Neuronal stem cell (in vitro differentiated cells): ENCODE measurements around the gene APP.

Experiments used
- DNase-seq: peaks from one replicate; pipeline ENCODE4 v3.0.0-alpha.2; 2013; ENCODE audit warnings: low spot score
- H2AFZ ChIP-seq: one replicate; pipeline ENCODE4 v1.6.1; 2013; ENCODE audit warnings: mild to moderate bottlenecking, low read length, inconsistent platforms
- H2AK5ac ChIP-seq: 2 replicates; pipeline ENCODE4 v1.6.1; 2013; ENCODE audit warnings: low read depth, mild to moderate bottlenecking, inconsistent platforms, low read length, moderate library complexity, mixed read lengths
- H2BK120ac ChIP-seq: 2 replicates; pipeline ENCODE4 v1.6.1; 2013; ENCODE audit warnings: low read depth, mild to moderate bottlenecking, inconsistent platforms, low read length, moderate library complexity, mixed read lengths
- H2BK12ac ChIP-seq: one replicate; pipeline ENCODE4 v1.6.1; 2013; ENCODE audit warnings: low read length, inconsistent platforms
- H2BK15ac ChIP-seq: 2 replicates; pipeline ENCODE4 v1.6.1; 2013; ENCODE audit warnings: mild to moderate bottlenecking, low read length, inconsistent platforms, mixed read lengths
- H2BK5ac ChIP-seq: one replicate; pipeline ENCODE4 v1.6.1; 2013; ENCODE audit warnings: inconsistent platforms, mild to moderate bottlenecking, low read length, moderate library complexity
- H3K14ac ChIP-seq: one replicate; pipeline ENCODE4 v1.6.1; 2013; ENCODE audit warnings: low read length, inconsistent platforms
- H3K18ac ChIP-seq: 2 replicates; pipeline ENCODE4 v1.6.1; 2013; ENCODE audit warnings: low read length, inconsistent platforms
- H3K23ac ChIP-seq: 2 replicates; pipeline ENCODE4 v1.6.1; 2013; ENCODE audit warnings: low read depth, mild to moderate bottlenecking, mixed read lengths, low read length, inconsistent platforms; ENCODE audit not compliant: poor library complexity
- H3K27ac ChIP-seq: replicated peaks from 3 replicates; pipeline ENCODE4 v1.5.1; 2013; ENCODE audit warnings: low read length, inconsistent platforms
- H3K27me3 ChIP-seq, 3 experiments: 2 replicates each; pipeline ENCODE4 v1.6.1; 2013; ENCODE audit warnings: low read length in 3 of 3, mild to moderate bottlenecking in 2 of 3, inconsistent platforms in 1 of 3, low read depth in 1 of 3, mixed read lengths in 1 of 3, moderate library complexity in 1 of 3; ENCODE audit not compliant: control insufficient read depth in 3 of 3, insufficient read depth in 3 of 3
- H3K36me3 ChIP-seq, 2 donors: replicated peaks in 1 of 2; 2 replicates each; pipeline ENCODE4 v1.6.1; 2013; ENCODE audit warnings: low read length in 2 of 2; ENCODE audit not compliant: control insufficient read depth in 2 of 2, insufficient read depth in 2 of 2
- H3K4ac ChIP-seq: 2 replicates; pipeline ENCODE4 v1.6.1; 2013; ENCODE audit warnings: inconsistent platforms, mild to moderate bottlenecking, low read length, moderate library complexity
- H3K4me1 ChIP-seq, 2 donors: 1 replicate in 1 of 2; 2 replicates in 1 of 2; pipeline ENCODE4 v1.6.1; 2013; ENCODE audit warnings: low read length in 2 of 2, low read depth in 1 of 2; ENCODE audit not compliant: control insufficient read depth in 2 of 2, insufficient read depth in 1 of 2
- H3K4me2 ChIP-seq: one replicate; pipeline ENCODE4 v1.6.1; 2013; ENCODE audit warnings: mild to moderate bottlenecking, low read length, inconsistent platforms; ENCODE audit not compliant: insufficient read depth, poor library complexity, severe bottlenecking
- H3K4me3 ChIP-seq, 2 donors: 2 replicates each; pipeline ENCODE4 v1.5.1; 2013; ENCODE audit warnings: low read length in 2 of 2, mild to moderate bottlenecking in 2 of 2, inconsistent platforms in 1 of 2, moderate library complexity in 1 of 2
- H3K79me1 ChIP-seq: one replicate; pipeline ENCODE4 v1.6.1; 2013; ENCODE audit warnings: low read depth, mild to moderate bottlenecking, inconsistent platforms, low read length, moderate library complexity
- H3K9ac ChIP-seq: one replicate; pipeline ENCODE4 v1.6.1; 2013; ENCODE audit warnings: mild to moderate bottlenecking, low read depth, low read length, inconsistent platforms; ENCODE audit not compliant: poor library complexity
- H3K9me3 ChIP-seq, 2 donors: replicated peaks in 1 of 2; 2 replicates each; pipeline versions ENCODE3 to v1.6.1; 2013; ENCODE audit warnings: low read length in 2 of 2, mild to moderate bottlenecking in 2 of 2, inconsistent platforms in 1 of 2, low read depth in 1 of 2, mixed read lengths in 1 of 2, moderate library complexity in 1 of 2; ENCODE audit not compliant: control insufficient read depth in 2 of 2, insufficient read depth in 1 of 2
- H4K8ac ChIP-seq: one replicate; pipeline ENCODE4 v1.6.1; 2013; ENCODE audit warnings: low read depth, mild to moderate bottlenecking, inconsistent platforms, low read length, moderate library complexity
- H4K91ac ChIP-seq: one replicate; pipeline ENCODE4 v1.6.1; 2013; ENCODE audit warnings: low read length, low read depth, mild to moderate bottlenecking, inconsistent platforms; ENCODE audit not compliant: poor library complexity
- WGBS, 2 donors: extraction: QIAGEN DNeasy Blood & Tissue Kit; methylation state at CpG; one replicate each; pipeline ENCODE4 v1.1.7; 2013; ENCODE audit warnings: missing lambda C conversion rate in 2 of 2, mixed read lengths in 1 of 2; ENCODE audit not compliant: insufficient read length in 2 of 2, insufficient replicate concordance in 1 of 2; ENCODE audit errors: extremely low coverage in 2 of 2; 5-methylcytosine and 5-hydroxymethylcytosine counted together

Gene APP

GRCh38 chr21:26169611-26170470 lies 729 bp downstream of the APP start:
- Histone ChIP-seq H3K23ac (peak overlapping the region; percentile 98), H2BK12ac (no peak overlapping the region), H3K36me3 (no peaks in the 10 kb centered on the region), H2BK5ac (peak overlapping the region; percentile 97), H3K79me1 (peaks cover 3% of the 10 kb centered on the region), H3K18ac (peak overlapping the region; percentile 99), H4K8ac (no peak overlapping the region), H3K9me3 (no peaks in the 10 kb centered on the region), H3K14ac (peak overlapping the region; percentile 99), H2AK5ac (peak overlapping the region; percentile 88), H3K4me3 (peak overlapping the region; percentile 67 to 95), H3K4me2 (peak overlapping the region; percentile 95), H2BK120ac (peak overlapping the region; percentile 63), H3K4me1 (peaks cover 12 to 26% of the 10 kb centered on the region in 2 donors), H2BK15ac (peak overlapping the region; percentile 68), H3K9ac (peak overlapping the region; percentile 99), H2AFZ (peak overlapping the region; percentile 99), H3K27me3 (peaks cover 0 to 2% (median 0%) of the 10 kb centered on the region in 3 experiments), H3K27ac (peak overlapping the region; percentile 92), H3K4ac (no peak overlapping the region), H4K91ac (peak overlapping the region; percentile 34)
- no CpG with 5 or more reads among the region's 80 CpGs for WGBS, 2 donors
- peak; percentile 58 for DNase-seq

GRCh38 chr21:26169061-26169610 lies 1.4 kb downstream of the APP start:
- Histone ChIP-seq H3K4me2 (peak overlapping the region; percentile 95), H3K4me1 (peaks cover 12 to 26% of the 10 kb centered on the region in 2 donors), H3K9ac (peak overlapping the region; percentile 89), H2BK120ac (peak overlapping the region; percentile 63), H3K18ac (peak overlapping the region; percentile 99), H3K79me1 (peaks cover 3% of the 10 kb centered on the region), H3K23ac (no peak overlapping the region), H2BK15ac (peak overlapping the region; percentile 68), H2BK5ac (peak overlapping the region; percentile 97), H4K8ac (no peak overlapping the region), H3K27me3 (peaks cover 0 to 2% (median 0%) of the 10 kb centered on the region in 3 experiments), H3K36me3 (no peaks in the 10 kb centered on the region), H3K4me3 (peak overlapping the region; percentile 67 to 95), H2BK12ac (no peak overlapping the region), H4K91ac (peak overlapping the region; percentile 34), H3K4ac (no peak overlapping the region), H2AFZ (peak overlapping the region; percentile 99), H3K9me3 (no peaks in the 10 kb centered on the region), H2AK5ac (peak overlapping the region; percentile 1), H3K14ac (peak overlapping the region; percentile 90), H3K27ac (peak overlapping the region; percentile 92)
- DNase-seq, result peak; percentile 37
- WGBS, 2 donors, result no CpG with 5 or more reads among the region's 18 CpGs

DNA sequence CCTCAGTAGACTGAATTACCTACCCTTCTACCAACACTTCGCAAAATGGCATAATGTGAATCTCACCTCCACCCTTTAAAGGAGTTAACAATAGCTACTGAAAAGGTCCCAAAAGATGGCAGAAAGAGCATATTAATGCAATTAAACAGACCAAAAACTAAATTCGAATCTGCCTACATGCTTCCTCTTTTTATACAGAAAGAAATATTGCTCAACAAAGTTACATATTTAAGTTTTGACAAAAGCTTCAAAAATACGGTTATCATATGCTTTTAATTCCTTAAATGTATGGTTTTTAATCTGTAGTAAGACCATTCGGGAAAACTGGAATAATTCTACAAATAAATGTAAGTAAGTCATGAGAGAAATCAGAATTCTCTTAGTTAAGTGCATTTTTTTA lies 2.2 kb downstream of the APP start:
- H2AK5ac ChIP-seq, result no peak overlapping the region
- no peak overlapping the region for H2BK5ac ChIP-seq
- H2BK12ac ChIP-seq, result no peak overlapping the region
- H3K36me3 ChIP-seq, result no peaks in the 10 kb centered on the region
- no peak overlapping the region for H2AFZ ChIP-seq
- no peak overlapping the region for H3K23ac ChIP-seq
- H3K4me1 ChIP-seq, result peaks cover 12 to 26% of the 10 kb centered on the region in 2 donors
- no peak overlapping the region for H2BK120ac ChIP-seq
- no peak overlapping the region for H2BK15ac ChIP-seq
- no peak overlapping the region for H3K9ac ChIP-seq
- peaks cover 3% of the 10 kb centered on the region for H3K79me1 ChIP-seq
- H3K4me2 ChIP-seq, result no peak overlapping the region
- no peak overlapping the region for H3K27ac ChIP-seq
- WGBS, 2 donors, result no CpG with 5 or more reads among the region's 4 CpGs
- H3K9me3 ChIP-seq, result no peaks in the 10 kb centered on the region
- no peak overlapping the region for H4K91ac ChIP-seq
- no peak overlapping the region for H3K18ac ChIP-seq
- H4K8ac ChIP-seq, result no peak overlapping the region
- no peak overlapping the region for H3K4ac ChIP-seq
- H3K14ac ChIP-seq, result no peak overlapping the region
- peak overlapping the region in 1 of 2 donors; percentile 67 for H3K4me3 ChIP-seq
- peaks cover 0 to 2% (median 0%) of the 10 kb centered on the region in 3 experiments for H3K27me3 ChIP-seq
- no peak for DNase-seq

GRCh38 chr21:26167593-26167992 lies 3.0 kb downstream of the APP start:
- no peak overlapping the region for H3K23ac ChIP-seq
- H4K91ac ChIP-seq, result no peak overlapping the region
- WGBS, 2 donors, result no CpG with 5 or more reads among the region's 9 CpGs
- H3K4me3 ChIP-seq, result no peak overlapping the region
- no peak overlapping the region for H2BK5ac ChIP-seq
- no peak overlapping the region for H2BK15ac ChIP-seq
- no peak overlapping the region for H2BK120ac ChIP-seq
- no peak overlapping the region for H2BK12ac ChIP-seq
- H3K27me3 ChIP-seq, result peaks cover 0 to 2% (median 0%) of the 10 kb centered on the region in 3 experiments
- H3K9ac ChIP-seq, result no peak overlapping the region
- peak overlapping the region; percentile 32 for H3K4me2 ChIP-seq
- peaks cover 3% of the 10 kb centered on the region for H3K79me1 ChIP-seq
- no peak overlapping the region for H3K4ac ChIP-seq
- no peaks in the 10 kb centered on the region for H3K36me3 ChIP-seq
- no peak overlapping the region for H3K14ac ChIP-seq
- no peak overlapping the region for H4K8ac ChIP-seq
- H3K9me3 ChIP-seq, result no peaks in the 10 kb centered on the region
- H2AFZ ChIP-seq, result no peak overlapping the region
- H3K27ac ChIP-seq, result no peak overlapping the region
- no peak for DNase-seq
- H2AK5ac ChIP-seq, result no peak overlapping the region
- H3K4me1 ChIP-seq, result peaks cover 12 to 26% of the 10 kb centered on the region in 2 donors
- H3K18ac ChIP-seq, result no peak overlapping the region
